Prostate gland (tissue), 2 donors: ENCODE measurements around the gene APOA5. TPM values are rescaled to one million over a fixed set of nuclear protein-coding genes. Genes with fewer than 3 reads are reported as not detected.
"Not testable (repeated sequence)": the region's sequence is repeated elsewhere in the genome, so short reads cannot be mapped to it uniquely, and the experiment has no call there.

Source experiments
- DNase-seq: peaks from one replicate; pipeline ENCODE4 v3.0.0-alpha.2; 2019; ENCODE audit warnings: low spot score
- H3K27ac ChIP-seq, 2 donors: fragments of 200-600 bp; sonication (generic); 2 replicates each; pipeline ENCODE4 v1.5.1; 2017 to 2019
- H3K27me3 ChIP-seq: fragments of 200-600 bp; sonication (generic); replicated peaks from 2 replicates; pipeline ENCODE4 v1.5.1; 2019; ENCODE audit not compliant: insufficient read depth
- H3K36me3 ChIP-seq, 2 donors: fragments of 200-600 bp; sonication (generic); 1 replicate in 1 of 2; 2 replicates in 1 of 2; pipeline versions ENCODE4 v1.5.1 to v1.8.1; 2017 to 2019
- H3K4me1 ChIP-seq: fragments of 200-600 bp; sonication (generic); replicated peaks from 2 replicates; pipeline ENCODE4 v1.5.1; 2019
- H3K4me3 ChIP-seq, 2 donors: fragments of 200-600 bp; sonication (generic); 2 replicates each; pipeline ENCODE4 v1.5.1; 2017 to 2019
- H3K9me3 ChIP-seq: fragments of 200-600 bp; sonication (generic); 2 replicates; pipeline ENCODE4 v1.5.1; 2017
- POLR2A ChIP-seq: fragments of 450-650 bp; IDR thresholded peaks from one replicate; pipeline ENCODE4 v1.6.1; 2016; ENCODE audit warnings: antibody characterized with exemption, mild to moderate bottlenecking
- POLR2AphosphoS5 ChIP-seq: sonication (generic); formaldehyde crosslinking; IDR thresholded peaks from one replicate; pipeline ENCODE4 v1.6.1; 2017; ENCODE audit warnings: antibody characterized with exemption
- WGBS: methylation state at CpG from one replicate; pipeline ENCODE4 v1.1.5; 2018; 5-methylcytosine and 5-hydroxymethylcytosine counted together
- intact Hi-C: fragments of 100-400 bp; cut with DNase I; formaldehyde crosslinking; loops from one replicate; pipeline ENCODE4 v1.14.2; 2022
- total RNA-seq, 2 donors: library from RNA; depleted of rRNA; stranded (reverse); fragments of >200 nt; gene quantifications; one replicate each; pipeline ENCODE4 v1.1.0, GENCODE V29; 2016
- TF ChIP-seq, protein P1 (sequence below), 4 experiments: fragments of 200-600 bp in 2 of 4; fragments of 450-650 bp in 2 of 4; sonication (generic) in 2 of 4; IDR thresholded peaks; 1 replicate in 3 of 4; 2 replicates in 1 of 4; pipeline ENCODE4 v1.5.1; 2016 to 2019; ENCODE audit warnings: antibody characterized with exemption in 4 of 4, mild to moderate bottlenecking in 2 of 4, moderate library complexity in 2 of 4

APOA5 gene
- total RNA-seq, 2 donors from 2014 or later: 0.87 TPM; not detected in 1

- Histone ChIP-seq H3K36me3 (no peaks in the 10 kb centered on the region), H3K9me3 (no peaks in the 10 kb centered on the region), H3K4me1 (no peaks in the 10 kb centered on the region), H3K27me3 (no peaks in the 10 kb centered on the region), H3K4me3 (no peak overlapping the region), H3K27ac (peak overlapping the region; percentile 22 to 63)
- peak; percentile 65 for TF ChIP-seq POLR2AphosphoS5
- TF ChIP-seq, protein P1, sequence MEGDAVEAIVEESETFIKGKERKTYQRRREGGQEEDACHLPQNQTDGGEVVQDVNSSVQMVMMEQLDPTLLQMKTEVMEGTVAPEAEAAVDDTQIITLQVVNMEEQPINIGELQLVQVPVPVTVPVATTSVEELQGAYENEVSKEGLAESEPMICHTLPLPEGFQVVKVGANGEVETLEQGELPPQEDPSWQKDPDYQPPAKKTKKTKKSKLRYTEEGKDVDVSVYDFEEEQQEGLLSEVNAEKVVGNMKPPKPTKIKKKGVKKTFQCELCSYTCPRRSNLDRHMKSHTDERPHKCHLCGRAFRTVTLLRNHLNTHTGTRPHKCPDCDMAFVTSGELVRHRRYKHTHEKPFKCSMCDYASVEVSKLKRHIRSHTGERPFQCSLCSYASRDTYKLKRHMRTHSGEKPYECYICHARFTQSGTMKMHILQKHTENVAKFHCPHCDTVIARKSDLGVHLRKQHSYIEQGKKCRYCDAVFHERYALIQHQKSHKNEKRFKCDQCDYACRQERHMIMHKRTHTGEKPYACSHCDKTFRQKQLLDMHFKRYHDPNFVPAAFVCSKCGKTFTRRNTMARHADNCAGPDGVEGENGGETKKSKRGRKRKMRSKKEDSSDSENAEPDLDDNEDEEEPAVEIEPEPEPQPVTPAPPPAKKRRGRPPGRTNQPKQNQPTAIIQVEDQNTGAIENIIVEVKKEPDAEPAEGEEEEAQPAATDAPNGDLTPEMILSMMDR (IDR thresholded peaks at IDR 0.05): no peak
- WGBS: 65% methylated on average over 14 of the region's 14 CpGs
- intact Hi-C loops: no loop called here
- peak; percentile 48 for DNase-seq
Observed at GRCh38 chr11:116808262-116809175, 16.8 kb upstream of the APOA5 start.

DNA sequence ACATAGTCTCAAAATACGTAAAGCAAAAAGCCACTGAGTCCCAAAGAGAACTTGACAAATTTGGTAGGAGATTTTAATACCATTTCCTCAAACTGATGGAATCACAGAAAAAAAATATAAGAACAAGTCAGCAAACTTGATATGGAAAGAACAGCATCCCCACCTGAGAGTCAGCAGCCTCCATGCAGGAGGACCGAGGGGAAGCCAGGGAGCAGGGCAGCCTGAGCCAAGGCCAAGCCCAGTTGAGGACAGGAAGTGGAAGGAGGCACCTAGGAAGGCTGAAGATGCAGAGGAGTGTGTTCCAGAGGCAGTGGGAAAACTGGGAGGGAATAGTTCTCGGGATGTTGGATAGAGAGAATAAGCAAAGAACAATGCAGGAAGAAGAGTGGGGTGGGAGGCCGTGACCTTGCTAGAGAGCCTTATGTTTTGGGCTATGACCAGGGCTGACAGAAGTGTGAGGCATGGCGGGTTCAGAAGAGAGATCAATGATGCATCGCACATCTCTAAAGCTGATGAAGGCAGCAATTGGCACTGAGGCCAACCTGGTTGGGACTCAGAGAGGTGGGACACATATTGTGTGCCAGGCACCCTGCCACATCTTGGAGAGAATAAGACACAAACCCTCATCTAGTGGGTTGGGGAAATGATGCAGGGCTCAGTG is 16.1 kb upstream of the APOA5 start:
- no peaks in the 10 kb centered on the region for H3K9me3 ChIP-seq
- intact Hi-C loops: no loop called here
- TF ChIP-seq POLR2A: no peak
- TF ChIP-seq POLR2AphosphoS5: no peak
- TF ChIP-seq, protein P1 (IDR thresholded peaks at IDR 0.05): no peak
- no peak overlapping the region for H3K4me3 ChIP-seq
- H3K36me3 ChIP-seq: no peaks in the 10 kb centered on the region
- H3K27ac ChIP-seq: no peak overlapping the region
- no peak for DNase-seq
- no peaks in the 10 kb centered on the region for H3K27me3 ChIP-seq
- 90% methylated on average over 6 of the region's 6 CpGs for WGBS
- no peaks in the 10 kb centered on the region for H3K4me1 ChIP-seq

DNA sequence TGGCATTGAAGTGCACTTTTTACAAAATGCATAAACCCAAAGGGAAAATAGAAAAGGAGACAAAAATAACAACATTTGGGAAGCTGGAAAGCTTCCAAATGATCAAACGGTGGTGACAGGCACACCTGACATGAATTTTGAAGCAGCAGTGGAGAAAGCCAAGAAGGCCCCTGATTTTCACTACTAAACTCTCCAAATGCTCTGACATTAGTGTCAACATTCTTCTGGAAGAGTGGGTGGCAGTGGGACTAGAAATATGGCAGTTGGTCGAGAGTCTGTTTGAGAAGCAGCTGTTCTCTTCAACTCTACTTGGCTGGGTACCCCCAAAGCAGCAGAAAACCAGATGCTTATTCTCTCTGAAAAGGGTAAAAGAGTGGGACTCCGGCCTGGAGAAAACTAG is 12.3 kb upstream of the APOA5 start:
- Histone ChIP-seq H3K27me3 (no peaks in the 10 kb centered on the region), H3K36me3 (no peaks in the 10 kb centered on the region), H3K27ac (no peak overlapping the region), H3K9me3 (no peaks in the 10 kb centered on the region), H3K4me3 (no peak overlapping the region), H3K4me1 (no peaks in the 10 kb centered on the region)
- intact Hi-C loops: no loop called here
- TF ChIP-seq, protein P1 (IDR thresholded peaks at IDR 0.05): no peak
- no peak for TF ChIP-seq POLR2AphosphoS5
- TF ChIP-seq POLR2A: no peak
- 64% methylated on average over 3 of the region's 3 CpGs for WGBS
- DNase-seq: no peak

DNA sequence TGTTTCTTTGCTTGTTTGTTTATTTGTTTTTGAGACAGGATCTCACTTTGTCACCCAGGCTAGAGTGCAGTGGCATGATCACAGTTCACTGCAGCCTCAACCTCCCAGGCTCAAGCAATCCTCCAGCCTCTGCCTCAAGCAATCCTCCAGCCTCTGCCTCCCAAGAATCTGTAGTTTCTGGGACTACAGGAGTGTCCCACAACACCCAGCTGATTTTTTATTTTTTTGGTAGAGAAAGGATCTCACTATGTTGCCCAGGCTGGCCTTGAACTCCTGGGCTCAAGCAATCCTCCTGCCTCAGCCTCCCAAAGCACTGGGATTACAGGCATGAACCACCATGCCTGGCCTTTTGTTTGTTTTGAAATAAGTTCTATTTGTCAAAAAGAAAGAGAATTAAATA is 10.0 kb upstream of the APOA5 start:
- H3K4me1 ChIP-seq, H3K27ac ChIP-seq, DNase-seq, H3K9me3 ChIP-seq, H3K27me3 ChIP-seq, intact Hi-C loops, H3K36me3 ChIP-seq, H3K4me3 ChIP-seq: not testable (repeated sequence)

DNA sequence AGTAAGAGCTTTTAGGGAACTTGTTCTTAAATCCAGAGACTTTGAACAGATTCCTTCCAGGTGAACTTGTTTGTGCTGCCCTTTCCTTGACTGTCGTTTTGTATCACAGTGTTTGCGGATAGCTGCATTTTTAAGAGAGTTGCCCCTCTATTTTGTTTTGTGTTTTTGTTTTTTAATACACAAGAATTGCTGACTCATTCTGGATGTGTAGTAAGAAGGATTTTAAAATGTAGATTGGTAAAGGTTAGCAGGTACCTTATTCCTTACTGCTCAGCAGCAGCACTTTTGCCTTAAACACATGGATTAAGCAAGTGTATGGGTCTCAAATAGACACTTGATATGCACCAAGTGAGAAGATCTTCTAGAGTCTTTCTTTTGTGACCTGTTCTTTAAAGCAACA is 8.9 kb upstream of the APOA5 start:
- TF ChIP-seq POLR2AphosphoS5: no peak
- intact Hi-C loops: no loop called here
- Histone ChIP-seq H3K4me1 (no peaks in the 10 kb centered on the region), H3K9me3 (no peaks in the 10 kb centered on the region), H3K27ac (no peak overlapping the region), H3K27me3 (no peaks in the 10 kb centered on the region), H3K4me3 (no peak overlapping the region), H3K36me3 (no peaks in the 10 kb centered on the region)
- 83% methylated on average over 2 of the region's 2 CpGs for WGBS
- no peak for DNase-seq
